Omental fat pad (tissue), 4 donors: ENCODE measurements around the gene GBP5. TPM values are rescaled to one million over a fixed set of nuclear protein-coding genes. Genes with fewer than 3 reads are reported as not detected.
"Not testable (repeated sequence)": the region's sequence is repeated elsewhere in the genome, so short reads cannot be mapped to it uniquely, and the experiment has no call there.

ENCODE experiments used
- ATAC-seq: fragments of 150-250 bp; one replicate; pipeline ENCODE4 v1.9.1; 2016; ENCODE audit warnings: mild to moderate bottlenecking, moderate library complexity; ENCODE audit not compliant: low FRiP score
- DNase-seq: peaks from one replicate; pipeline ENCODE4 v3.0.0-alpha.2; 2019; ENCODE audit warnings: low spot score
- CTCF ChIP-seq, 3 donors: fragments of 450-650 bp; IDR thresholded peaks; one replicate each; pipeline ENCODE4 v1.5.1; 2016 to 2017; ENCODE audit warnings: antibody characterized with exemption in 3 of 3, mild to moderate bottlenecking in 3 of 3, moderate library complexity in 2 of 3
- total RNA-seq, 4 donors: library from RNA; depleted of rRNA; stranded (reverse); fragments of >200 nt; gene quantifications; one replicate each; pipeline ENCODE4 v1.1.0, GENCODE V29; 2016

GBP5 gene
- total RNA-seq, 4 donors from 2014 or later = 2.4 to 9.1 (median 6.6) TPM

- ATAC-seq (no peak), DNase-seq (no peak)
- TF ChIP-seq CTCF (IDR thresholded peaks at IDR 0.05) = no peak
Measured at GRCh38 chr1:89291276-89291675, 18.6 kb upstream of the GBP5 start.

GRCh38 chr1:89288051-89288340, 15.3 kb upstream of the GBP5 start:
- no peak for ATAC-seq
- no peak for TF ChIP-seq CTCF (IDR thresholded peaks at IDR 0.05)

GRCh38 chr1:89287181-89288050, 14.8 kb upstream of the GBP5 start:
- ATAC-seq (no peak), DNase-seq (no peak)
- no peak for TF ChIP-seq CTCF (IDR thresholded peaks at IDR 0.05)

More at GRCh38 chr1:89288051-89288340, 15.3 kb upstream of the GBP5 start:
- DNase-seq = no peak

GRCh38 chr1:89286549-89287180, 14.0 kb upstream of the GBP5 start:
- ATAC-seq (no peak), DNase-seq (no peak)
- no peak for TF ChIP-seq CTCF (IDR thresholded peaks at IDR 0.05)

GRCh38 chr1:89285745-89286380, 13.2 kb upstream of the GBP5 start:
- no peak for TF ChIP-seq CTCF (IDR thresholded peaks at IDR 0.05)
- ATAC-seq (no peak), DNase-seq (no peak)

- ATAC-seq, DNase-seq: not testable (repeated sequence)
Measured at GRCh38 chr1:89284078-89284763, 11.6 kb upstream of the GBP5 start.

- ATAC-seq (no peak), DNase-seq (no peak)
- no peak for TF ChIP-seq CTCF (IDR thresholded peaks at IDR 0.05)
Measured at GRCh38 chr1:89280766-89281165, 8.1 kb upstream of the GBP5 start.
